SU-DHL-6 (cell line): ENCODE measurements around the gene TMEM138.

Source experiments
- EZH2phosphoT487 ChIP-seq: fragments of 200-600 bp; sonication (generic), shearing (Covaris generic); conservative IDR thresholded peaks from 2 replicates; pipeline ENCODE4 v1.6.1; 2018; ENCODE audit warnings: mild to moderate bottlenecking, antibody characterized with exemption, low read length, moderate library complexity, mixed read lengths
- TF ChIP-seq, protein P1 (sequence below): fragments of 200-600 bp; sonication (generic); IDR thresholded peaks from one replicate; pipeline ENCODE4 v1.5.1; 2017; ENCODE audit warnings: antibody characterized with exemption, mild to moderate bottlenecking, low read length, moderate library complexity; ENCODE audit not compliant: insufficient read depth, poor library complexity, severe bottlenecking

DNA sequence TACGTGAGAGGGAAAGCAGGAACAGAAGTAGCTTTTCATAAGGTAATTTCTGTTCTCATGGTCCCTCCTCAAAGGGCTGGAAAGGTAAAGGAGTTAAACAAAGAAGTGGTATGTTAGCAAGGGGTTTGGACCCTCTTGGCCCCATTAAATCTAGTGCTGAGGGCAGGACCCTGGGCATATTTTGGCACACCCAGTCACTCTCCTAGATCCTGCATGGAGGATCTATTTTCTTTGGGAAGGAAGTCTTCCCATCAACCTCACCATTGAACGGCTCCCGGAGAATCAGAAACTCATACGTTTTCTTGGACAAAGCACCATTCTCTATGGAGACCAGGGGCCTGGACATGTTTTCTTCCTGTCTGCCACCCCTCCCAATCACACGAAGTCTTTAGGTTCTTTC, 41.9 kb downstream of the TMEM138 start:
- TF ChIP-seq, protein P1, sequence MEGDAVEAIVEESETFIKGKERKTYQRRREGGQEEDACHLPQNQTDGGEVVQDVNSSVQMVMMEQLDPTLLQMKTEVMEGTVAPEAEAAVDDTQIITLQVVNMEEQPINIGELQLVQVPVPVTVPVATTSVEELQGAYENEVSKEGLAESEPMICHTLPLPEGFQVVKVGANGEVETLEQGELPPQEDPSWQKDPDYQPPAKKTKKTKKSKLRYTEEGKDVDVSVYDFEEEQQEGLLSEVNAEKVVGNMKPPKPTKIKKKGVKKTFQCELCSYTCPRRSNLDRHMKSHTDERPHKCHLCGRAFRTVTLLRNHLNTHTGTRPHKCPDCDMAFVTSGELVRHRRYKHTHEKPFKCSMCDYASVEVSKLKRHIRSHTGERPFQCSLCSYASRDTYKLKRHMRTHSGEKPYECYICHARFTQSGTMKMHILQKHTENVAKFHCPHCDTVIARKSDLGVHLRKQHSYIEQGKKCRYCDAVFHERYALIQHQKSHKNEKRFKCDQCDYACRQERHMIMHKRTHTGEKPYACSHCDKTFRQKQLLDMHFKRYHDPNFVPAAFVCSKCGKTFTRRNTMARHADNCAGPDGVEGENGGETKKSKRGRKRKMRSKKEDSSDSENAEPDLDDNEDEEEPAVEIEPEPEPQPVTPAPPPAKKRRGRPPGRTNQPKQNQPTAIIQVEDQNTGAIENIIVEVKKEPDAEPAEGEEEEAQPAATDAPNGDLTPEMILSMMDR, result no peak
- TF ChIP-seq EZH2phosphoT487, result no peak
